Measurements from ENCODE around the gene FBXW8. TPM values are rescaled to one million over a fixed set of nuclear protein-coding genes. Genes with fewer than 3 reads are reported as not detected.

The FBXW8 gene
- total RNA-seq, 3 donors from 2014 or later = 12.0 to 13.2 (median 13.1) TPM

DNA sequence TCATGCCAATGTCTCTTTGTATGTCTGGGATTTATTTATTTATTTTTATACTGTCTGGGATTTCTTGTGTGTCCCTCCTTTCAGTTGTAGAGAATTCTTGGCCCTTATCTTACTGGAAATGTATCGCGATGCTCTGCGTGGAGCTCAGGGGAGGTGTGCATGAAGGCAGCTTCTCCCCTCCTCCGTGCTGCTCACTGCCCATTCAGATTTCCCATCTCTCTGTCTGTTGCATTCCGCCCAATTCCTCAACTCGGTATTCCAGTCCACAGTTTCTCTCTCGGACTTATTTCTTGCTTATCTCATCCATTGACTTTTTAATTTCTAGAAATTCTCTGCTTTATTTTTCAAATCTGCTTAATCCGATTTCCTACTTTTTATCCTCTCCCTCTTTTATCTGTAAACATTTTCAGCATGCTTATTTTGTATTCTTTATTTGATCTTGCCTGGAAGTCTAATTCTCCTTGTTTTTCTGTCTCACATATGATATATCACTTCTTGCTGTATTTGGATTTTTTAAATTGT, 93.2 kb downstream of the FBXW8 start:
- Histone ChIP-seq H3K4me3 (no peak overlapping the region), H3K9me3 (no peaks in the 10 kb centered on the region), H3K36me3 (ENCODE audit: low read depth) (no peaks in the 10 kb centered on the region), H3K4me1 (ENCODE audit: low read depth) (no peaks in the 10 kb centered on the region)
- TF ChIP-seq, protein P1, sequence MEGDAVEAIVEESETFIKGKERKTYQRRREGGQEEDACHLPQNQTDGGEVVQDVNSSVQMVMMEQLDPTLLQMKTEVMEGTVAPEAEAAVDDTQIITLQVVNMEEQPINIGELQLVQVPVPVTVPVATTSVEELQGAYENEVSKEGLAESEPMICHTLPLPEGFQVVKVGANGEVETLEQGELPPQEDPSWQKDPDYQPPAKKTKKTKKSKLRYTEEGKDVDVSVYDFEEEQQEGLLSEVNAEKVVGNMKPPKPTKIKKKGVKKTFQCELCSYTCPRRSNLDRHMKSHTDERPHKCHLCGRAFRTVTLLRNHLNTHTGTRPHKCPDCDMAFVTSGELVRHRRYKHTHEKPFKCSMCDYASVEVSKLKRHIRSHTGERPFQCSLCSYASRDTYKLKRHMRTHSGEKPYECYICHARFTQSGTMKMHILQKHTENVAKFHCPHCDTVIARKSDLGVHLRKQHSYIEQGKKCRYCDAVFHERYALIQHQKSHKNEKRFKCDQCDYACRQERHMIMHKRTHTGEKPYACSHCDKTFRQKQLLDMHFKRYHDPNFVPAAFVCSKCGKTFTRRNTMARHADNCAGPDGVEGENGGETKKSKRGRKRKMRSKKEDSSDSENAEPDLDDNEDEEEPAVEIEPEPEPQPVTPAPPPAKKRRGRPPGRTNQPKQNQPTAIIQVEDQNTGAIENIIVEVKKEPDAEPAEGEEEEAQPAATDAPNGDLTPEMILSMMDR (IDR thresholded peaks at IDR 0.05) = no peak
- no peak for ATAC-seq
- intact Hi-C loops (cut with DNase I, micrococcal nuclease) = no loop called here
- no peak for DNase-seq

DNA sequence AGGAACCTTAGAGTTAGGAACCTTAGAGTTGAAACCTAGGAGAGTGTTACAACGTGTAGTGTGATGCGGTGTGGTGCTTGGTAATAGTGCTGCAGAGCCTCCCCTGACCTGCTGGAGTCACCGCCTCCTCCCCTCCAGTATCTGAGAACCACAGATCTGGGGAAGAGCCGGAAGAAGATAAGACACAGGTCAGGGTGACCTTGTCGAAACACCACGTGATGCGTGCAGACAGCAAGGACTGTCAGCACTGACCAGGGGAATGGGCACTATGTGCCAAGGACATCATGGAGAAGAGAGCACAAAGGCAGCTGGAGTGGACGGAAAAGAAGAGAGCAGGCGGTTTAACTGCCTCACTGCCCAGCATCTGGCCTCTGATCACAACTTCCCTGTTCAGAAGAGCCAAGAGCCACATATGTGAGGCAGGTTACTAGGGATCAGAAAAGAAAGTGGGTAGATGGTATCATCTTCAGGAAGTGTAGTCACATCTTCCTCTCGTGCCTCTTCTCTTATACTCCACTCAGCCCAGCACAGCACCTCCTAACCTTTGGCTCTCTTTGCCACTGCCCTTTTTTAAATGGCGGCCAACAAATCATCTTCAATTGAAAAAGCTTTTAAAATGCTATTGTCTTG, 94.8 kb downstream of the FBXW8 start:
- Histone ChIP-seq H3K4me1 (ENCODE audit: low read depth) (no peaks in the 10 kb centered on the region), H3K9me3 (no peaks in the 10 kb centered on the region), H3K4me3 (no peak overlapping the region), H3K36me3 (ENCODE audit: low read depth) (no peaks in the 10 kb centered on the region)
- intact Hi-C loops (cut with DNase I, micrococcal nuclease) = no loop called here
- TF ChIP-seq, protein P1 (IDR thresholded peaks at IDR 0.05) = no peak
- no peak for DNase-seq
- no peak for ATAC-seq

DNA sequence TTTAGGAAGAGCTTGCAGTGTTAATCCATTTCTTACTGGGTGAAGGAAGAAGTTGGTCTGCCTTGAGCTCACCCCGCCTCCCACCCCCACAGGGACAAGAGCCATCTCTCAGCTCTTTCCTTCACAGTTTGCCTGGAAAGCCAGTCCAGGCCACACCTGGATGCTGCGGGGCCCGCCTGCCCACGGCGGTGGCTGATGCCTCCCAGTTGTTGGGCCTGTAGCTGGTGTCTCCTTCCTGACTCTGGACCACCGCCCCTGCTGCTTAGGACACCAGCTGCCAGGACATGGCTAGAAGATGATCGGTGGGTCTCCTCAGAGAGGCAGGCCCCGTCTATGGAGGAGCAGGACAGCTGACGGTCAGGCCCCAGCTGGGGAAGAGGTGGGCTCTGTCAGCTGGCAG, 95.6 kb downstream of the FBXW8 start:
- TF ChIP-seq, protein P1 (IDR thresholded peaks at IDR 0.05) = no peak
- no peak for ATAC-seq
- H3K4me1 ChIP-seq (ENCODE audit: low read depth) = no peaks in the 10 kb centered on the region
- no peaks in the 10 kb centered on the region for H3K9me3 ChIP-seq
- no peaks in the 10 kb centered on the region for H3K36me3 ChIP-seq (ENCODE audit: low read depth)
- intact Hi-C loops (cut with DNase I, micrococcal nuclease) = no loop called here
- no peak overlapping the region for H3K4me3 ChIP-seq
- DNase-seq = no peak

DNA sequence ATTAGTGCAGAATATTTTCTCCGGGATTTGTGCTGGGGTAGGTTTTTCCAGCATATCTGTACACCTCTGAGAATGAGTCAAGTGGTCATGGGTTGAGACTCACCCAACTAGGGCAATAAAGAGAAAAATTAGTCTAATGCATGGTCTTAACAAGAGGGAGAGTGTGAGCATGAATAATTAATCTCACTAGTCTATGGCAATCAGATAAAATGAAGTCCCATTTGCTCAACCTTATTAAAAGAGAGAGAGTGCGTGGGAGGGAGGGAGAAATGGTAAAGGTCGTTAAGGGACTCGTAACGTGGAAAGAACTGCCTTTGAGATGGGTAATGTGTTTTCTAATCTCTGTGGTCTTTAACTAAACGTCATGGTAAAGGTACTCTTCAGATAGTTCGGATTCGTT, 96.8 kb downstream of the FBXW8 start:
- intact Hi-C loops (cut with DNase I, micrococcal nuclease) = no loop called here

DNA sequence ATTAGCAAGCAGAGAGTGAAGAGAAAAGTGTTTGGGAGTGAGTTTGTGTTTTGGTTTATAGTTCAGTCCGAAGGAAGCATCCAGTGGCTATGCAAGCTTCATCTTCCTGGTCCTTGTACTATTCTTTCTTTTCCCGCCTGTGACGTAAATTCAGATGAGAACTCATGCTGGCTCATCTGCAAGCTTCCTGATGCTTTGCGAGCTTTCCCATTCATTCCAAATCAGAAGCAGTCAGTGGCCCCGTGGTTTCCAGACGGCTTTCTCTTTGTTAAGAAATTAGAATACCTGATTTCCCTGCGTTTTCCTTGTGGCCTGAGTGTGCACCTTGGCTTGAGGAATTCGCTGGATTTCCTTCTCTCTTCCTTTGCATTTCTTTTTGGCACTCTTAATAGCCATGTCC, 99.0 kb downstream of the FBXW8 start:
- no peaks in the 10 kb centered on the region for H3K4me1 ChIP-seq (ENCODE audit: low read depth)
- peaks cover 11% of the 10 kb centered on the region for H3K9me3 ChIP-seq
- intact Hi-C loops (cut with DNase I, micrococcal nuclease) = no loop called here
- DNase-seq (no peak), ATAC-seq (no peak)
- H3K4me3 ChIP-seq = no peak overlapping the region
- TF ChIP-seq, protein P1 (IDR thresholded peaks at IDR 0.05) = no peak
- no peaks in the 10 kb centered on the region for H3K36me3 ChIP-seq (ENCODE audit: low read depth)

More for the DNA sequence above, 96.8 kb downstream of the FBXW8 start:
- H3K4me1 ChIP-seq (ENCODE audit: low read depth) = no peaks in the 10 kb centered on the region
- H3K36me3 ChIP-seq (ENCODE audit: low read depth) = no peaks in the 10 kb centered on the region
- ATAC-seq (no peak), DNase-seq (no peak)
- H3K9me3 ChIP-seq = no peaks in the 10 kb centered on the region
- TF ChIP-seq, protein P1 (IDR thresholded peaks at IDR 0.05) = no peak
- H3K4me3 ChIP-seq = no peak overlapping the region

Data from mucosa of descending colon (tissue), 3 donors.